GM18519 (cell line): ENCODE results near the gene HABP4.
"Not testable (repeated sequence)": the region's sequence is repeated elsewhere in the genome, so short reads cannot be mapped to it uniquely, and the experiment has no call there.

Experiments used
- ATAC-seq: cut with Tn5 transposase; IDR thresholded peaks from one replicate; pipeline ENCODE4 v1.9.1; 2021; ENCODE audit warnings: mild to moderate bottlenecking, moderate library complexity; ENCODE audit not compliant: unreplicated experiment, low FRiP score

Gene HABP4

DNA sequence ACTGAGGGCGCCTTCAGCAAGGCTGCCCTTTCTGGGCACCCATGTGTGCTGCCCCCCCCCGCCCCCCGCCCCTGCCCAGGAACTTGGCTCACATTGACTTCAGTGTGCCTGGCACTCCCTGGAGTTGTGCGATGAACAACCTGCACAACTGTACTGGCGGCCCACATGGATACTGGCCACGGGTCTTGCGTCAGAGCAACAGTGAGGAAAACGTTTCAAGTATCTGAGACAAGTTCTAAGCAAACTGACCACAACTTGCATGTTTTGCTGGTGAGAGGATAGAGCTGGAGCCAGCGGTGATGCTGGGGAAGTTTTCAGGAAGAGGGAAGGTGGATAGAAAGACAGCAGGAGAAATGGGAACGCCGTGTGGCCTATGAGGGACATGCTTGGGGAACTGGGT is 45.4 kb downstream of the HABP4 start:
- ATAC-seq = no peak

DNA sequence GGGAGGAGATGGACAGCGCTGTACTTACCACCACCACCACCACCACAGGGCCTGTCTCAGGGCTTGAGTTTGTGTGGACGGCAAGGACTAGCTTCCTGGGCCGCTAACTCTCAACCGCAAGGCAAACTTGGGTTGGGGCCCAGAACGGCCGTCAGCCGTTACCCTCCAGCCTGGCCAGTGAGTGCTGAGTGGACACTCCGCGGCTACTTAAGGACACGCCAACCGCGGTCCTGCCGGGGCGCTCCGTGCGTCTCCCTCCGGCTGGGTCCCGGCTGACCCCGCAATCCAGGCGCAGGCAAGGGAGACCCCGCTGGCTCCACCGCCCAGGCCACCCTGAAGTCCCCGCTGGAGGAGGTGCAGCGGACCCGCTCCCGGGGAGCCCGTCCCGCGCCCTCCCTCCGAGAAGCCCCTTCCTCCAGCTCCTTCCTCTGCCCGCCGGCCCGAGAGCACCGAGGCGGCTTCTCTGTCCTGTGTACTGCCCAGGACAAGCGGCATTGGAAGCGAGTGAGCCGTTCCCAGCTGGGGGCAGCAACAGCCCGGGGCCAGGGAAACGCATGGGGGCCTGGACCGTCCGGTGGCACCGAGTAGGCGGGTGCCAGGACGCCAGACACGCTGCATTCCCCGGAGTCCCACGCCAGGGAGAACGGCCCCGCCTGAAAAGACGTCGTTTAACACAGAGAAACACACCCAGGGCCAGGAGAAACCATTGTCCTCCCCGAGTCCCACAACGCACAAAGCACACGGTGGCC is 46.6 kb downstream of the HABP4 start:
- ATAC-seq = no peak

DNA sequence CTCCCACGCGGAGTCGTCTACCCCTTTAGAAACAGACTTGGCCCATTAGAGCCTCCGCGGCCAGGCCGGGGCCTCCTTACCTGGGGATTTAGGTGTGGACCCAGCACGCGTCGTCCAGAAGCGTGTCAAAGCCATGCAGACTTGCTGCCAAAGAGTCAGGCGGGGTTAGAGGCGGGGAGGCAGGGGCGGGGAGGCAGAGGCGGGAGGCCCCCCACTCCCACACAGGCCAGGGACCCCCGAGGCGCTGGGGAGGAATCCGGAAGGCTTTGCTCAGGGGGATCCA is 47.1 kb downstream of the HABP4 start:
- no peak for ATAC-seq

DNA sequence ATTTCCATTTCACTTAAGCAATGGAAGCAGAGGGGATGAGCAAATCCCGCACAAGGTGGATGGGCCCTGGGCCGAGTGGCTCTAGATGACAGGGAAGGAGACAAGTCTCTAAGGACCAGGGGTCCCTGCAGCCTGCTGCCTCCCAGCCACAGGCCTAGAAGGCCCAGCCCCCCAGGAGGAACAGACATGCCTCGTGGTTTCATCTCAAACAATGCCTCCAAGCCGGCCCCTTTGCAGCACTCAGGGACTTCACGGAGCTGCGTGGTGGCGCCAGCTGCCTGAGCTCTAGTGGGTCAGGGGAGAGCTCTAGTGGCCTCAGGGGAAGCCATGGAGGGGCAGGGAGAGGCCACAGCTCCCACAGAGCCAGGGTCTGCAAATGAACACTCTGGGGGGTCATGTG is 48.8 kb downstream of the HABP4 start:
- no peak for ATAC-seq

DNA sequence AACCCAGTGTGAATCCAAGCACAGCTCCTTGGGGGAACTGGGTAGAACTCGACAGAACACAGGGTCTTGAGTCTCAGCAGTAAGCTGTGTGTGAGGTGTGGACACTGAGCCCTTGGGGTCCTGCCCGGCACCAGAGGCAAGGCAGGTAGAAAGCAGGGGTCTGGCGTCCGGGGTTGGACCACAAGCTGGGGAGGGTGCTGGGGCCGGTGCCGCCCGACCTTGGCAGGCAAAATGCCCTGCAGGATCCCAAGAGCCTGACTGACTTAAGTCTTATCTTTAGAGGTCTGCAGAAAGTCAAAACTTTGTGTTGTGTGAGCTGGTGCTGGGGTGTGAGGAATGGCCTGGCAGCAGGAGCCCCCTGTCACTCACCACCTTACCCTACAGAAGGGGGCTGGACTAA is 49.3 kb downstream of the HABP4 start:
- ATAC-seq = no peak

DNA sequence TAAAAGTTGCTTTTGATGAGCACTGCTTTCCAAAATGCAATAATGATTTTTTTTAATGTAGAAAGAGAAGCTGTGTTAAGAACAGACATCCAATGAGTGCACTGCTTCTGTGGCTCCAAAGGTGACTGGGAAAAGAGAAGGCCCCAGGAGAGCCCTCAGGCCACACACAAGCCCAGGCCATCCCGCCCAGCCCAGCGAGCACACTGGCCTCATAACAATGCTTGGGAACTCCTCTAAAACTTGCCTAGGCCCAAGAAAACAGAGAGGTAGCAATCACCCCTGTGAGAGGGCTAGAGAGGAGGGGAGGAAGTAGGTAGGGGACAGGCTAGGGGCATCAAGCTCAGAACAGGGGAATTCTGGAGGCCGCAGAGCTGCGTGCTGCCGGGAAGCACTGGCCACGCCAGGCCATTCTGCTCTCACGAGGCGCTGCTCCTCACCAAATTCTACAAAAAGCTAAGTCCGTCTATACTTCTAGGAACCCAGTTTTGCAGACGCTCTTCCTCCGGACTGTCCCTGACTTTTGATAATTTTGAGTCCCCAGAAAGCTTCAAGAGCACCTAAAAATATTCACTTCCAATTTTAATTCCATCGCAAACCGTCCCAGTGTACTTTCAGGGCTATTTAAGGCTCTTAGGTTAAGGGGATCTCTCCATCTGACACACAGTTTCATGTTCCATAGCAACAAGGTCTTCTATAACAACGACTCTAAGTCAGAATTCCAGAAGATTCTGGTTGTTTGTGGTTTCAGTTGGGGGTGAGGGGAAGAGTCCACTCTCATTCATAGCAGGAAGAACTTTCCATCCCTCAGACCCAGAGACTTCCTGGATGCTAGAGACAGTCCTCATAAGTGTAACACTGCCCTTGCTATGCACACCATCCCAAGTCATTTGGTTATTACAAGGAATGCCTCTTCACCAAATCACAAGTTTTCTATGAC is 51.0 kb downstream of the HABP4 start:
- ATAC-seq = no peak

DNA sequence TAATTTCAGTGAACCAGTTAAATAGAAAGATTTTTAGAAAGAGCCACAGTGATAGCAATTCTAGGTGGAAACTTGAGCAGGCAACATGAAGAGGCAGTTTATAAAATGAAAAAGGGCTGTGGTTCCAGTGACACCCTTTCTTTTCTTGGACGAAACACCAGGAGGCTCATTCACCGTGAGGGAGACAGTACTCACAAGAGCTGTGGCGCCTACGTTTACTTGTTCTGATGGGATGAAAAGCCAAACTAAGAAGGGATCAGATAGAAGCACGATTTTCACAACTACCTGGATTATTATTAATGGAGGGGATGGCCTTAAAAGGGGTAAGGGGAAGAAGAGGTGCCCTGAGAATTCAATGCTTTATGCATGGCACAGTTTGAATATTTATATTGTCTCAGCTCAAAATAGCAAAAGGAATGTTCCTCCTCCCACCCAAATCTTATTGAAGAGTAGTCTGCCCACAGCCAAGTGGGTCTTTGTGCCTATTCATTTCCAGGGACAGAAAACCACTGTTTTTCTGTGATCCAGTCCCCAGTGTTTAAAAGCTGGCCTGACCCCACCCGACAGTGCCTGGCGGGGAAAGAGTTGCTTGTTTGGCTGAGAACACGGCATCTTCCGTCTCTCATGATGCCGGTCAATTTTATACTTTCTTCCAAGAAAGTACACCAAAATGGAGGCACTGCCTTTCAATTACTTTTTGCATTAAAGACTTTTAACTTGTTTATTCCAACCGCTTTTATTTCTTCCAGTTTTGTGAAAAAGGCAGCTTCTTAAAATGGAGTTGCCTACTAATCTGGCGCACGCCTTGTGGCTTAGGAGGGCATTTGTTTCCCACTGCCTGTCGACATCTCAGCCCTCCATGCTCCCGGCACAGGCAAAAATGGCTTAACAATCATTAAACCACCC is 51.9 kb downstream of the HABP4 start:
- ATAC-seq = no peak

DNA sequence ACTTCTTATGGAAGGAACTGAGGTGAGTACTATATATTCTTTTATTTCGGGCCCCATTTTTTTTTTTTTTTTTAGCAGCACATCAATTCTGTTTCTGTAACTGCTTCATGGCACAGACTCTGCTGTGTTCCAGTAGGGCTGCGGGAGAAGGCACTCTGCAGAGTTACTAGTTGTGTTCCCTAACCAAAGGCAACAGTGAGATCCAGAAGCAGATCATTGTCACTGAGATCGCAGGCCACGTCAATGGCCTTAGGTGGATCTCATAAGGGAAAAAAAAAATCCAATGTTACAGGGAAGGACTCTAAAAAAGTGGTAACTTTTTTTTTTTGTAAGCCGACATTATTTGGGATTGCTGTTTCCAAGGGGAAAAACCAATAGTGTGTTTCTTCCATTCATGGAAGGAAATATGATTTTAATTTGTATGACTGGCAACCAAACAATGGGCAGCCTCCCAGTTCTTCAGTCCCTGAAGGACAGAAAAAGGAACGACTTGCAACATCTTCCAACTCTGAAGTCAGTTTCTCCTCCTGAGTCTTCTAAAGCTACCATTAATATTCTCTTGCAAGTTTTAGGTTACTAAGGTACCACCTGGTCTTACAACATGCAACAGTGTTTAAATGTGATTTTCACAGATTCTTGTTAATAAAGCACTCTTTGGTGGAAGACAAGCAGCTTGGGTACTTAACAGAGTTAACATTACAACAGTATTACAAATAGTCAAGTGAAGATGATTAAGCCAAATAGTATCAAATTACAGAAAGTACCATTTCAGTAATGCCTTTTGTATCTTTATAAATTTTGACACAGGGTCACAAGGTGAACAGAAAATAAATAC is 52.8 kb downstream of the HABP4 start:
- ATAC-seq = no peak

DNA sequence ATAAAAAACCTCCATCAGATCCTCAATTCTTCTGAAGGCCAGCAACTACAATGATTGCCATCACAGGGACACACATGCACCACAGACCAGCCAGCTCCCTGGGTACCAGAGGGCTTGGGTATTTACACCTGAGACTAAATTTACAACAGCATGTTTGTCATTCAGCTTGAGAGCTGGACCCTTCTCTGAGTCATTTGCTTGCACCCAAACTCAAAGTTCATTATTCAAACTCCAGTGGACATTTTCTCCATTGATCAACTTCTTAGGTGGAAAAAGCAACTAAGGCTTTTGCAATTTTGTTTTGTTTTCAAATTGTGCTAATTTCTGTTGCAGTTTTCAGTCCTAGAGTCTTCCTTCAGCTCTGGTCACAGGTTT is 53.4 kb downstream of the HABP4 start:
- not testable (repeated sequence) for ATAC-seq

DNA sequence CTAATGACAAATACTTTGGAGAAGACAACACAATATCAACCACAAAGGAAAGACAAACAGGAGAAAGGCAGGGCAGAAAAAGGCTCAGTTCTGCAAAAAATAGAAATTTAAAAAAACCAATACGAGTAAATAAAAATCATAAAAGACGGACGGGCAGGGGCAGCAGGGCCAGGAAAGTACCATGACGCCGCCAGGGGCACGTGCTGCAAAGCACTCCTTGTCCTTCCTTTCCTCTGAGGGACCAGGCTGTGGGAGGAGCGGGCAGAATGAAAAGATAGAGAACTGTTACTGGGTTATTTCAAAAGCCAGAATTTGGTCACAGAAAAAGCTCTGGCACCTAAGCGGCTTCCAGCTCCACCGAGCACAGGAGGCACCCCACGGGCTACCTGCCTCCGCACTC is 53.9 kb downstream of the HABP4 start:
- no peak for ATAC-seq

DNA sequence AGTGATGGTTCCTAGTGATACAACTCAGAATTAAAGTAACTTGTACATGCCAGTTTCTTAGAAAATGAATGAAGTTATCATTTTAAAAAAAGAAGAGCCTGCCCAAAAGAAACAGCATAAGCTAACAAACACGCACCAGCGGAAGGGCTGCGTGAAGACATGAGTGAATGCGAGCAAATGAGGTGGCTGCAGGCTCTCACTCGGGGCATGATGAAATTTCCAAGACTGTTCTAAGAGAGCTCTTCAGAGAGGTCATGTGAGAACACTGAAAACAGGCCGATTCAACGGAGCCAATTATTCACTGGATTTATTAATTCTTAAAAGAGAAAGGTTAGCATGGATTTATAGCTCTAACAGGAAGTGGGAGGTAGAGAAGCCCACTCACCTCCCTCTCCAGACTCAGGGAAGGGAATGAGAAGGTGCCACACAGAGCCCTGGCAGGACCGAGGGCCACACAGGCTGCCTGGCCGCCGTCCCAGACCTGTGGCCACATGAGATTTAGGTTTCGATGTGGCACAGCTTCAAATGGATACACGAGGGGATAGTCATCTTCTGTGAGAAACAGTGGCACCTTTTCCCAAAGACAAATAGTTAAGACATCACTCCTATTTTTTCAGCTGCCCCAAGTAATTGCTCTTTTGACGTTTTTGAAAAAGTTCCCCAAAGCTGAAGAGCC is 55.5 kb downstream of the HABP4 start:
- no peak for ATAC-seq

DNA sequence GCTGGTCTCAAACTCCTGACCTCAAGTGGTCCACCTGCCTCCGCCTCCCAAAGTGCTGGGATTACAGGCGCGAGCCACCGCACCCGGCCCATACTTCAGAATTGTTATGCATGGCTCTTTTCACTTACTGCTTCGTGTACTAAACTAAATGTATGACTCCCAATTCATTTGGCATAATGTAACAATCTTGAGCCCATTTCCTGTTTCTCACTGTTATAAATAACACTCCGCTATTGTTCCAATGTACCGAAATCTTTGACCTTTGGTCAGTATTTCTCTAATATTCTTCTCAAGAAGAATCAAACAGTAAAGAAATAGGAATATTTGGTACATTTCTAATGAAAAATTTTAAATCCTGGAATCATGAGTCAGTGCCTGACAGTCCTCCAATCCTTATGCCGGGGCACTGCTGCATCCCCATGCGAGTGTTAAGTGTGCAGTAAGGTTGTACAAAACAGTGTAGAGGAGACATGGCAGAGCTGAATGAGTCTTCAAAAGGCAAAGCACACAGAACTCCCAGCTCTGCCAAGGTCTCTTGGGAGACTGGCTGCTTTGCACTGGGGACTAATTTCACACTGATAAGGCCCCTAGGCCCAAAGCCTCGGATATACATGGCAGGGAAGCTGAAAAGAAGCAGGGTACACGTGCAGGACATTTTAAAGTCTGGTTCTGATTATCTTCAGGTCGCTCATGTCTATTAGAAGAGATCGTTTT is 58.4 kb downstream of the HABP4 start:
- ATAC-seq = no peak

DNA sequence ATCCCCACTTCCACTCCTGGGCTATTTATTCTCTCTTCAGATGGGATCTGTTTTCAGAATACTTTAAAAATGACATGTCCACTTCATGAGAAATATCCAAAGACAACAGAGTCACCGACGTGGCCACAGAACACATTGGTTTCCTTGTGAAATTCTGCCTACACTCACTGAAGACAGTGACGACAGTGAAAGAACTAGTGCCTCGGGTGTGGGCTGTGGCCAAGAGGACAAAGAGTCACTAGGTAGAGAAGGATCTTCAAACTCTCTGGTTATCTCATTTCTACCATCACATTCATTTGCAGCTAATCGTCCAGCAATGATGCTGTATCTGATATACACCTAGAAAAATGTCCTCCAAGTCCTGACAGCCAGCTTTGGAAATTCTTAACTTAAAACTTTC is 59.1 kb downstream of the HABP4 start:
- ATAC-seq = no peak

DNA sequence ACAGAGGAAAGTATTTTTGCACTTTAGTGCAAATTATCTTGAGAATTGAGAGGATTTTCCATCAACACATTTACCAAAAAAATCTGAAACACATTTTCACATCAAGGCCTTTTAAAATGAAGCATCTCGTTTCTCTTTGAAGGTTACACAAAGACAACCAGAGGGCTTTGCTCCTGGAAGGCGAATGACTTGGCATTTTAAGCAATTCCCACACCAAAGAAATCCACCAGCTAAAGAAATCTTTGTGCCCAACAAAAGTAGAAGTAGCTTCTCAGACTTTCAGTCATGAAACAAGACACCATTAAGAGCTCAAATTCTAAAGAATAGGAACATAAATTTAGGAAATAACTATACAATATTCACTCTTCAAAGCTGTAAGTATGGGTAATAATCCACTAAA is 59.9 kb downstream of the HABP4 start:
- ATAC-seq = no peak

DNA sequence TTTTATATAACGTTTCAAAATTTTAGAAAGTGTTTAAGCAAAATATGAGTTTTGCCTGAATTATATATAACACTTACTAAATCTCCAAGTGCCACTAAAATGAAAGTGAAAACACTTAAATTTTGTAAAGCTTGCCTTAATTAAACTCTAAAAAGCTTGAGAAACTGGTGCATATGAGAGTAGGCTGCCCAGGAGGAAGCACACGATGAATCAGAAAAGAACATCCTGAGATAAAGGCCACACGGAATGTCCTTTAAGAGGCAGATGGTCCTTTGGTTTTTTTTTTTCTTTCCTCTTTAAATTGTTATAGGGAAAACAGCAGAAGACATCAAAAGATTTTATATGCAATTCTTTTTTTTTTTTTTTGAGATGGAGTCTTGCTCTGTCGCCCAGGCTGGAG is 60.3 kb downstream of the HABP4 start:
- ATAC-seq = no peak

DNA sequence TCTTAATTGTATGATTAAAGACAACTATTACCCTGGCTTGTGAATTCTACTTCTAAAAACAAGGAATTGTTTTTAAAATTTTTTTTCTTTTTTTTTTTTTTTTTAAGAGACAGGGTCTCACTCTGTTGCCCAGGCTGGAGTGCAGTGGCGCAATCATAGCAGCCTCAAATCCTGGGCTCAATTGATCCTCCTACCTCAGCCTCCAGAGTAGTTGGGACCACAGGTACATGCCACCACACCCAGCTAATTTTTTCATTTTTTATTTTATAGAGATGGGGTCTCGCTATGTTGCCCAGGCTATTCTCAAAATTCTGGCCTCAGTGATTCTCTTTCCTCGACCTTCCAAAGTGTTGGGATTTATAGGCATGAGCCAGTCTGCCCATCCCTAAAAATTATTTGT is 62.3 kb downstream of the HABP4 start:
- no peak for ATAC-seq

DNA sequence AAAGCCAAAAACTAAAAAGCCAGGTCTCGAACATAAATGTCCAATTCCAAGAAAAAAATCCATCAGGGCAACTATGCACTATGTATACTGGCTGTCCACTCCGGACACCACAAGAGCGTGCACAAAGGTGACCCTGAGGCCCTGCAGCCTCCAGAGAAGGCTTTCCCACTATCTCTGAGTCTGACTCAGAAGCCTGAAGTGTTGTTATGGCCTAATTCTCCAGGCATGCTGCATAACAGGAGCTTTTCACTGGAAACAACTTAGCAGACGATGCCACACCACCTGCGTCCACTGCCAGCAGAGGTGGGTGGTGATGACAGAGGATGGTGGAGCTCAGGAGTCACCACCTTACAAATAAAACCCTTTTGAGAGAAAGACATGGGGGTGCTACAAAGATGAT is 63.7 kb downstream of the HABP4 start:
- ATAC-seq = no peak

DNA sequence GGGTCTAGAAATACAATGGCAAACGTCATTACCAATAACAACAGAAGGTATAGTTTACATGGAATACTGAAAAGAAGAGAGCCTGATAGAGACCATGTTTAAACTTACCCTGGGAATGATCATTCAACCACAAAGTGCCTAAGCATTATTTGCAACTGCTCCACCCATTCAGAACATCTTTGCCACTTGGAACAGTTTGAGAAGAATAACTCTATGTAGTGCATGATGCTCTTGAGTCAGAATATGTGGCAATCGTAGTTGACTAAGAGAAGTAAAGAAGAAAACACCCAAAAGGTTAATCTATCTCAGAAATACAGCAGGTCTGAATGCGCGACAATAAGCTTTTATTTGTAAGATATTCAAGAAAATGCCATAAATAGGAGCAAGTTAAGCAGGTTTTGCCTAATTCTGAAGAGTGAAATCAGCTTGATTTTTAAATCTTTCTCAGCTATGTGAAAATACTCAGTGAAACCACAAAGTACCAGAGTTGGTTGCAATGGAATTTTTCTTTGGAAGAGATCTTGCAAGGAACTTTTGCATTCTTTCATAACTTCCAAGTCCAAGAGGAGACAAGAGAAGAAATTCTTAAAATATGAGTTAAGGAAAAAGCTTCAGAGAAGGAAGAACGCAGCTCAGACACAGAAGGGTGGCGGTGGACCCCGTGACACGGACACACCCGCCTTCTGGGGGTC is 64.3 kb downstream of the HABP4 start:
- no peak for ATAC-seq

DNA sequence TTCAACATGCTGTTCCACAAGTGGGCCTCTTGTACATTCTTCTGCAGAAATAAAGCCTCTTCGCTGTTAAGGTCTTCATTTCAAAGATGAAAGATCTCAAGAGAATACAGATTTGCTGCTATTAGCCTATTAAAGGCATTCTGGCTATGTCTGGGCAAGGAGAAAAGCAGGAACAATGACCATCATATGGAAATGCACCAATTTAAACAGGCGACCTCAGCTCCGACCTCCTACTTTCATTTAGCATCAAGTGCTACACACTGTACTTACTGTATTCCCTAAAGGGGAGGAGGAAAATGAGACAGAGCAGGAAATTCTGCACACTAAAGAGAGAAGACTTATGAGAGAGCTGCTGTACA is 64.8 kb downstream of the HABP4 start:
- no peak for ATAC-seq
